Central memory CD4-positive, alpha-beta T cell (primary cell): Measurements from ENCODE around the gene RERE.
"Not testable (repeated sequence)": the region's sequence is repeated elsewhere in the genome, so short reads cannot be mapped to it uniquely, and the experiment has no call there.

Source experiments
- DNase-seq: peaks from one replicate; pipeline ENCODE4 v3.0.0; 2022

RERE gene

GRCh38 chr1:8631163-8631562, 186.3 kb downstream of the RERE start:
- DNase-seq, result no peak

GRCh38 chr1:8629241-8630091, 188.0 kb downstream of the RERE start:
- DNase-seq, result no peak

GRCh38 chr1:8628606-8629005, 188.8 kb downstream of the RERE start:
- DNase-seq, result no peak

GRCh38 chr1:8627728-8628127, 189.7 kb downstream of the RERE start:
- DNase-seq, result no peak

- DNase-seq, result no peak
These were observed 191.2 kb downstream of the RERE start for GRCh38 chr1:8625981-8626898.

- DNase-seq, result no peak
These were observed 191.9 kb downstream of the RERE start for GRCh38 chr1:8625491-8625890.

- not testable (repeated sequence) for DNase-seq
These were observed 193.7 kb downstream of the RERE start for GRCh38 chr1:8623651-8624192.

GRCh38 chr1:8621785-8622348, 195.6 kb downstream of the RERE start:
- DNase-seq, result not testable (repeated sequence)

- not testable (repeated sequence) for DNase-seq
These were observed 196.3 kb downstream of the RERE start for GRCh38 chr1:8621034-8621582.

GRCh38 chr1:8619917-8620502, 197.4 kb downstream of the RERE start:
- not testable (repeated sequence) for DNase-seq

- not testable (repeated sequence) for DNase-seq
These were observed 198.0 kb downstream of the RERE start for GRCh38 chr1:8619419-8619818.

- not testable (repeated sequence) for DNase-seq
These were observed 200.6 kb downstream of the RERE start for GRCh38 chr1:8616791-8617190.

- DNase-seq, result not testable (repeated sequence)
These were observed 205.6 kb downstream of the RERE start for GRCh38 chr1:8611634-8612515.

GRCh38 chr1:8607906-8608305, 209.5 kb downstream of the RERE start:
- DNase-seq, result no peak

- no peak for DNase-seq
These were observed 213.1 kb downstream of the RERE start for GRCh38 chr1:8604041-8604945.

- no peak for DNase-seq
These were observed 214.2 kb downstream of the RERE start for GRCh38 chr1:8603220-8603616.

GRCh38 chr1:8602471-8603219, 214.8 kb downstream of the RERE start:
- no peak for DNase-seq

- no peak for DNase-seq
These were observed 217.1 kb downstream of the RERE start for GRCh38 chr1:8600336-8600735.

- DNase-seq, result no peak
These were observed 217.7 kb downstream of the RERE start for GRCh38 chr1:8599646-8600212.
